HepG2 (cell line): Measurements from ENCODE around the gene WBP1. TPM values are rescaled to one million over a fixed set of nuclear protein-coding genes. Genes with fewer than 3 reads are reported as not detected.
A peak's percentile ranks its signal among the peaks of the same experiment; 100 is the strongest.

Experiments
- ASH2L ChIP-seq: fragments of 300-600, 200-600 bp; sonication (generic); IDR thresholded peaks from 2 replicates; pipeline ENCODE4 v1.7.0; 2017; ENCODE audit warnings: low read depth, mild to moderate bottlenecking, moderate library complexity, mixed read lengths, low read length; ENCODE audit not compliant: insufficient read length
- BCL6 ChIP-seq: IDR thresholded peaks from 2 replicates; pipeline ENCODE4 v1.6.1; 2016; ENCODE audit warnings: missing genetic modification reagents, missing compliant biosample characterization
- EHMT2 ChIP-seq: fragments of 200-600 bp; sonication (generic); IDR thresholded peaks from 2 replicates; pipeline ENCODE4 v1.7.0; 2017; ENCODE audit warnings: antibody characterized with exemption, low read depth, low read length, borderline replicate concordance
- FOSL2 ChIP-seq: sonication (generic); formaldehyde crosslinking; IDR thresholded peaks from 2 replicates; pipeline ENCODE4 v1.4.0; 2020; ENCODE audit warnings: missing genetic modification reagents
- HNRNPUL1 ChIP-seq: fragments of 200-400 bp; formaldehyde crosslinking; IDR thresholded peaks from 2 replicates; pipeline ENCODE4 v1.6.1; 2017; ENCODE audit warnings: low read depth, mild to moderate bottlenecking, low read length, moderate library complexity
- KAT7 ChIP-seq: IDR thresholded peaks from 2 replicates; pipeline ENCODE4 v1.6.1; 2018; ENCODE audit warnings: borderline replicate concordance, missing compliant biosample characterization
- KLF16 ChIP-seq, 2 experiments: sonication (generic) in 1 of 2; formaldehyde crosslinking in 1 of 2; IDR thresholded peaks; 2 replicates each; pipeline versions ENCODE4 v1.6.1 to v1.8.0; 2016 to 2023; ENCODE audit warnings: missing genetic modification reagents in 2 of 2, missing compliant biosample characterization in 1 of 2
- KLF6 ChIP-seq: IDR thresholded peaks from 2 replicates; pipeline ENCODE4 v1.8.0; 2016; ENCODE audit warnings: missing biosample characterization, missing genetic modification reagents
- MAX ChIP-seq: IDR thresholded peaks from 2 replicates; pipeline ENCODE4 v1.6.1; 2012; ENCODE audit warnings: inconsistent platforms
- NFIB ChIP-seq: sonication (generic); formaldehyde crosslinking; IDR thresholded peaks from 2 replicates; pipeline ENCODE4 v1.9.0; 2021; ENCODE audit warnings: missing genetic modification reagents, mild to moderate bottlenecking, borderline replicate concordance
- SIN3B ChIP-seq: fragments of 150-350 bp; IDR thresholded peaks from 2 replicates; pipeline ENCODE4 v1.6.1; 2014; ENCODE audit warnings: low read length
- TAF1 ChIP-seq: sonication (generic); formaldehyde crosslinking; IDR thresholded peaks from 2 replicates; pipeline ENCODE4 v1.4.0; 2020; ENCODE audit warnings: missing genetic modification reagents
- TFAP4 ChIP-seq: sonication (generic); IDR thresholded peaks from 2 replicates; pipeline ENCODE4 v1.6.1; 2016; ENCODE audit warnings: low read depth, borderline replicate concordance
- ZFAT ChIP-seq: sonication (generic); formaldehyde crosslinking; conservative IDR thresholded peaks from 2 replicates; pipeline ENCODE4 v1.8.1; 2023; ENCODE audit warnings: missing genetic modification reagents, inconsistent platforms
- ZNF343 ChIP-seq: sonication (generic); formaldehyde crosslinking; IDR thresholded peaks from 2 replicates; pipeline ENCODE4 v1.4.0; 2020; ENCODE audit warnings: mild to moderate bottlenecking, missing genetic modification reagents
- ZNF383 ChIP-seq: sonication (generic); formaldehyde crosslinking; IDR thresholded peaks from 2 replicates; pipeline ENCODE4 v1.4.0; 2020; ENCODE audit warnings: missing genetic modification reagents, mild to moderate bottlenecking, borderline replicate concordance
- ZNF615 ChIP-seq: sonication (generic); formaldehyde crosslinking; IDR thresholded peaks from 2 replicates; pipeline ENCODE4 v1.5.0; 2020; ENCODE audit warnings: mild to moderate bottlenecking, missing genetic modification reagents, borderline replicate concordance
- ZNF691 ChIP-seq: sonication (generic); formaldehyde crosslinking; IDR thresholded peaks from 2 replicates; pipeline ENCODE4 v1.4.0; 2020; ENCODE audit warnings: missing genetic modification reagents, low read depth, mild to moderate bottlenecking, borderline replicate concordance
- polyA plus RNA-seq, 8 experiments: library from polyadenylated mRNA; depleted of rRNA in 3 of 8; stranded (reverse) in 7 of 8; unstranded in 1 of 8; fragments of >200 nt; fragmentation: Illumina TruSeq in 4 of 8; extraction: Trizol in 4 of 8; gene quantifications; 2 replicates each; pipeline versions ENCODE4 v1.2.1 to v1.2.3, GENCODE V29; 2011 to 2016; ENCODE audit warnings: low read depth in 4 of 8, missing spikeins in 1 of 8, mixed read lengths in 1 of 8; ENCODE audit not compliant: insufficient read depth in 1 of 8
- total RNA-seq, 5 experiments: library from RNA; depleted of rRNA; stranded (reverse); fragments of >200 nt; fragmentation: Illumina TruSeq; extraction: Trizol; gene quantifications; 2 replicates each; pipeline ENCODE4 v1.2.3, GENCODE V29; 2016; ENCODE audit warnings: low read depth in 1 of 5
- TF ChIP-seq, protein P1 (sequence below): sonication (generic); formaldehyde crosslinking; conservative IDR thresholded peaks from 2 replicates; pipeline ENCODE4 v1.8.0; 2022; ENCODE audit warnings: missing genetic modification reagents
- TF ChIP-seq, protein P2 (sequence below): IDR thresholded peaks from 2 replicates; pipeline ENCODE4 v1.6.1; 2016; ENCODE audit warnings: control low read depth

The WBP1 gene
- total and polyA plus RNA-seq, 2 of the 13 experiments (the other 11 are each of a cell fraction or from before 2014, with no cell fraction given): 38.8 to 85.7 TPM

GRCh38 chr2:74482801-74483674, 24.8 kb downstream of the WBP1 start, which contains the start of the genes CCDC142 and TTC31 (continued):
- TF ChIP-seq, protein P1, sequence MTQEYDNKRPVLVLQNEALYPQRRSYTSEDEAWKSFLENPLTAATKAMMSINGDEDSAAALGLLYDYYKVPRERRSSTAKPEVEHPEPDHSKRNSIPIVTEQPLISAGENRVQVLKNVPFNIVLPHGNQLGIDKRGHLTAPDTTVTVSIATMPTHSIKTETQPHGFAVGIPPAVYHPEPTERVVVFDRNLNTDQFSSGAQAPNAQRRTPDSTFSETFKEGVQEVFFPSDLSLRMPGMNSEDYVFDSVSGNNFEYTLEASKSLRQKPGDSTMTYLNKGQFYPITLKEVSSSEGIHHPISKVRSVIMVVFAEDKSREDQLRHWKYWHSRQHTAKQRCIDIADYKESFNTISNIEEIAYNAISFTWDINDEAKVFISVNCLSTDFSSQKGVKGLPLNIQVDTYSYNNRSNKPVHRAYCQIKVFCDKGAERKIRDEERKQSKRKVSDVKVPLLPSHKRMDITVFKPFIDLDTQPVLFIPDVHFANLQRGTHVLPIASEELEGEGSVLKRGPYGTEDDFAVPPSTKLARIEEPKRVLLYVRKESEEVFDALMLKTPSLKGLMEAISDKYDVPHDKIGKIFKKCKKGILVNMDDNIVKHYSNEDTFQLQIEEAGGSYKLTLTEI (CRISPR knock-in tag): no peak
- TF ChIP-seq MAX (peak; percentile 88), EHMT2 (no peak), HNRNPUL1 (no peak), KLF16 (CRISPR knock-in tag; IDR thresholded peaks at IDR 0.05) (peak in 1 of 2 experiments; percentile 96; a peak in 2 of 4 replicates), ZNF615 (CRISPR knock-in tag) (no peak), ZNF343 (CRISPR knock-in tag) (no peak; the same call in 1 of the 2 replicates), TFAP4 (0 out of 2 replicates have a peak, but pooled peaks have one; percentile 15), ASH2L (peak; percentile 94), KAT7 (peak; percentile 93; the same call in 1 of the 2 replicates), NFIB (CRISPR knock-in tag) (0 out of 2 replicates have a peak, but pooled peaks have one; percentile 10), FOSL2 (peak; percentile 32; the same call in 1 of the 2 replicates), BCL6 (peak; percentile 23), ZNF691 (no peak; the same call in 1 of the 2 replicates), SIN3B (peak; percentile 98), ZNF383 (CRISPR knock-in tag) (peak; percentile 84; the same call in 1 of the 2 replicates), ZFAT (no peak), TAF1 (CRISPR knock-in tag) (peak; percentile 90), KLF6 (peak; percentile 78; the same call in 1 of the 2 replicates)
- TF ChIP-seq, protein P2, sequence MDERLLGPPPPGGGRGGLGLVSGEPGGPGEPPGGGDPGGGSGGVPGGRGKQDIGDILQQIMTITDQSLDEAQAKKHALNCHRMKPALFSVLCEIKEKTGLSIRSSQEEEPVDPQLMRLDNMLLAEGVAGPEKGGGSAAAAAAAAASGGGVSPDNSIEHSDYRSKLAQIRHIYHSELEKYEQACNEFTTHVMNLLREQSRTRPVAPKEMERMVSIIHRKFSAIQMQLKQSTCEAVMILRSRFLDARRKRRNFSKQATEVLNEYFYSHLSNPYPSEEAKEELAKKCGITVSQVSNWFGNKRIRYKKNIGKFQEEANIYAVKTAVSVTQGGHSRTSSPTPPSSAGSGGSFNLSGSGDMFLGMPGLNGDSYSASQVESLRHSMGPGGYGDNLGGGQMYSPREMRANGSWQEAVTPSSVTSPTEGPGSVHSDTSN (CRISPR knock-in tag): peak; percentile 37; the same call in 1 of the 2 replicates
